Right ventricle myocardium inferior (tissue), 1 donor: Measurements from ENCODE around the gene IGFL2. TPM values are rescaled to one million over a fixed set of nuclear protein-coding genes. Genes with fewer than 3 reads are reported as not detected.
"Not testable (repeated sequence)": the region's sequence is repeated elsewhere in the genome, so short reads cannot be mapped to it uniquely, and the experiment has no call there.

Experiments used
- ATAC-seq: fragments of 200-7000 bp; cut with Tn5 transposase; one replicate; pipeline ENCODE4 v1.9.1; 2020; ENCODE audit warnings: mild to moderate bottlenecking, moderate library complexity
- DNase-seq: peaks from one replicate; pipeline ENCODE4 v3.0.0; 2021; ENCODE audit errors: missing footprints
- intact Hi-C: fragments of 100-400 bp; cut with DNase I; formaldehyde crosslinking; loops from one replicate; pipeline ENCODE4 v1.11.0; 2022
- total RNA-seq: library from RNA; stranded (reverse); fragmentation: NEBNext Ultra II Directional; extraction: Animal tissue kit (Norgen Biotek cat#: 25700); gene quantifications from one replicate; pipeline ENCODE4 v1.2.1, GENCODE V29; 2021
- donor health status: DM: no; HTN: yes; CAD: no; lungs with severe emphysema.

IGFL2 gene
- total RNA-seq, 1 donor from 2014 or later = not detected

DNA sequence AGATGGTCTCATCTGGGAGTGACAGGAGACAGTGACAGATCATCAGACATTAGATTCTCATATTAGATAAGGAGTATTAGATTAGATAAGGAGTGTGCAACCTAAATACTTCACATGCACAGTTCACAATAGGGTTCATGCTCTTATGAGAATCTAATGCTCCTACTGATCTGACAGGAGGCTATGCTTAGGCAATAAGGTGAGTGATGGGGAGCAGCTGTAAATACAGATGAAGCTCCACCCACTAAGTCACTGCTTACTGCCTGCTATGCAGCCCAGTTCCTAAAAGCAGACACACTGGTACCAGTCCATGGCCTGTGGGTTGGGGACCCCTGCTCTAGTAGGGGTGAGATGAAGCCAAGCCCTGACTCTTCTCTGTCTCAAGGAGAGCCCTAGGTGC lies 13.5 kb upstream of the IGFL2 start:
- ATAC-seq = no peak
- no peak for DNase-seq
- intact Hi-C loops = no loop called here

GRCh38 chr19:46137915-46138473 lies 10.0 kb upstream of the IGFL2 start:
- DNase-seq (no peak), ATAC-seq (no peak)
- intact Hi-C loops = no loop called here

GRCh38 chr19:46141421-46141820 lies 6.6 kb upstream of the IGFL2 start:
- DNase-seq (no peak), ATAC-seq (no peak)
- intact Hi-C loops = no loop called here

DNA sequence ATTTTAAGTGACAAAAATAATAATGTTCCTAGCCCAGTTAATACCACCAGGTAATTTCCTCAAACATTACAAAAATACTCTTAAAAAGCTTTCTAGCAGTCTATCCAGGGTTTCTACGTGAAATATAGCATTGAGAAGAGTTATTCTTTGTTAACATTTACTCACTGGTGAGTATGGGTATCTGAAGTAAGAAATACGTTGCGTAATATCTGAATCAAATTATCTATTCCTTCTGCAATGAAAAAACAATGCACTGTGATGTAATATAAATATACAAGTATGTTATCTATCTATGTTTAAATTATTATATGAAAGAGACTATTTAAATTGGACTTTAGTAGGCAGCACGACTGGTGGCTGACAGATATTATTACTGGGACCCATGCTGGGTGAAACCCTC lies 5.7 kb upstream of the IGFL2 start:
- no peak for DNase-seq
- no peak for ATAC-seq
- intact Hi-C loops = no loop called here

DNA sequence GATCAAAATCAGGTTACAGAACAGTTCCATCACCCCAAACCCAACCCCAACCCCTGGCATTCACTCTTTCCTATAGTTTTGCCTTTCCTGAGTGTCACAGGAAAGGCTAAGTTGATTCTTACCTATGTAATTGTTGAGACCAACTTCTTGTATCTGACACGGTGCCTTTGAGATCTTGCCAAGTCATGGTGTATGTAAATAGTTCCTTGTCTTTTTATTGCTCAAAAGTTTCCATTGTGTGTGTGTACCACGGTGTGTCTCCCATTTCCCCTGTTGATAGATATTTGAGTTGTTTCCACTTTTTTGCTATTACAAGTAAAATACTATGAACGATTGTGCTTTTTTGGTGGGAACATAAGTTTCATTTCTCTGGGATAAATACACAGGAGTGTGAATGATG lies 3.3 kb upstream of the IGFL2 start:
- ATAC-seq (no peak), DNase-seq (no peak)
- intact Hi-C loops = no loop called here

GRCh38 chr19:46147166-46147740 lies 785 bp upstream of the IGFL2 start:
- no peak for DNase-seq
- intact Hi-C loops = no loop called here
- no peak for ATAC-seq

GRCh38 chr19:46150606-46151005 lies 2.6 kb downstream of the IGFL2 start:
- ATAC-seq (no peak), DNase-seq (no peak)
- intact Hi-C loops = no loop called here

DNA sequence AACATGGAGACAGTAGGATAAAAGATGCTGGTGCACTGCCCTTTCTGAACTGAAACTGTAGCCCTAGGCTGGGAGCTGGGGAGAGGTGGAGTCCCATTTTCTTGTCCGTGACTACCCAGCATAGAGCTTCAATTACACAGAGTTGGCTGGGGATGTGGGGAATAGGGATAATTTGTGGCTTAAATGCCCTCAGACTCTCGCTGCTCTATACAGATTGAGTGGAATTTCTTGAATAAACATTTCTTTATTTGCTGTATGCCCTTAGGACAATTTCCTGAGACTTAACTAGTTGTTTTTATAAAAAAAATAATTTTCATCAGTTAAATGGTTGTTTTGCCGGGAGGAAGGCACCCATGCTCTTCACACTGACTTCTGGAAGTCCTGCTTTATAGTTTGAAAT lies 7.2 kb downstream of the IGFL2 start:
- intact Hi-C loops = no loop called here
- ATAC-seq (no peak), DNase-seq (no peak)

GRCh38 chr19:46159418-46160232 lies 11.6 kb downstream of the IGFL2 start:
- ATAC-seq (no peak), DNase-seq (no peak)
- intact Hi-C loops = no loop called here

- intact Hi-C loops = no loop called here
- DNase-seq = no peak
- ATAC-seq = no peak
Measured at GRCh38 chr19:46160233-46160775, 12.3 kb downstream of the IGFL2 start.

- intact Hi-C loops, DNase-seq, ATAC-seq: not testable (repeated sequence)
Measured at GRCh38 chr19:46161642-46162257, 13.7 kb downstream of the IGFL2 start.

- ATAC-seq (no peak), DNase-seq (no peak)
- intact Hi-C loops = no loop called here
Measured at GRCh38 chr19:46162731-46163130, 14.7 kb downstream of the IGFL2 start.

- ATAC-seq = no peak
- intact Hi-C loops = no loop called here
Measured at GRCh38 chr19:46173886-46174480, 25.9 kb downstream of the IGFL2 start.

GRCh38 chr19:46176116-46176860 lies 28.2 kb downstream of the IGFL2 start:
- DNase-seq = no peak
- no peak for ATAC-seq
- intact Hi-C loops = no loop called here

More at GRCh38 chr19:46173886-46174480, 25.9 kb downstream of the IGFL2 start:
- no peak for DNase-seq

- ATAC-seq (no peak), DNase-seq (no peak)
- intact Hi-C loops = no loop called here
Measured at GRCh38 chr19:46179076-46179759, 31.2 kb downstream of the IGFL2 start.

- no peak for ATAC-seq
- intact Hi-C loops = no loop called here
- DNase-seq = no peak
Measured at GRCh38 chr19:46180701-46181387, 32.8 kb downstream of the IGFL2 start.

DNA sequence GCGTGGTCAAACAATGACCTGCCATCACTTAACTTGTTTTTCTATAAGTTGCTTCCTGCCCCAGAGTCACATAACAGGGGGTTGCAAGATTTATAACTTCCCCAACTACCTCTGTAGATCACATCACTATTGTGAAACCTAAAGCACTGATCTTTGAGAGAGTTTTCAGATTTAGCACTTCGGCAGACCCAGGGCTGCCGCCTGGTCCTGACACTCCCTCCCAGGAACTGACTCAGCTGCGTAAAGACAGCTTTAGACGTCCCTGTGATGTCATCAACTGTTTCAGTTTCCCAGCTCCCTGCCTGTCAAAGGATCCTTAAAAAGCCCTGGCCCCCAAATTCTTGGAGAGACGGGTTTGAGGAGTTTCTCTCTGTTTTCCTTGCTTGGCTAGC lies 33.3 kb downstream of the IGFL2 start:
- intact Hi-C loops = no loop called here
- ATAC-seq (no peak), DNase-seq (no peak)
